Stimulated activated CD4-positive, alpha-beta T cell treated with anti-CD3 and anti-CD28 coated beads, Interleukin-15, amount 100 ng/mL, for 1 hour (primary cell): ENCODE results near the gene DPH2.

Experiments used
- DNase-seq, 2 donors: peaks; one replicate each; pipeline ENCODE4 v3.0.0-alpha.2; 2020; ENCODE audit warnings: low read depth in 1 of 2, low spot score in 1 of 2

Gene DPH2, protein sequence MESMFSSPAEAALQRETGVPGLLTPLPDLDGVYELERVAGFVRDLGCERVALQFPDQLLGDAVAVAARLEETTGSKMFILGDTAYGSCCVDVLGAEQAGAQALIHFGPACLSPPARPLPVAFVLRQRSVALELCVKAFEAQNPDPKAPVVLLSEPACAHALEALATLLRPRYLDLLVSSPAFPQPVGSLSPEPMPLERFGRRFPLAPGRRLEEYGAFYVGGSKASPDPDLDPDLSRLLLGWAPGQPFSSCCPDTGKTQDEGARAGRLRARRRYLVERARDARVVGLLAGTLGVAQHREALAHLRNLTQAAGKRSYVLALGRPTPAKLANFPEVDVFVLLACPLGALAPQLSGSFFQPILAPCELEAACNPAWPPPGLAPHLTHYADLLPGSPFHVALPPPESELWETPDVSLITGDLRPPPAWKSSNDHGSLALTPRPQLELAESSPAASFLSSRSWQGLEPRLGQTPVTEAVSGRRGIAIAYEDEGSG

GRCh38 chr1:43969746-43970466, at the start of gene DPH2:
Gene DPH2, plus strand, starts transcription at chr1:43970010. Its CDS starts 166 bp downstream, at chr1:43970176.
- DNase-seq = peak; percentile 85 to 89

- no peak for DNase-seq
These were observed 48.8 kb upstream of the DPH2 start for GRCh38 chr1:43921022-43921421.

GRCh38 chr1:43924516-43924915, 45.3 kb upstream of the DPH2 start:
- no peak for DNase-seq

GRCh38 chr1:43925846-43926245, 44.0 kb upstream of the DPH2 start:
- DNase-seq = no peak

- DNase-seq = no peak
These were observed 39.5 kb upstream of the DPH2 start for GRCh38 chr1:43930168-43930948.

DNA sequence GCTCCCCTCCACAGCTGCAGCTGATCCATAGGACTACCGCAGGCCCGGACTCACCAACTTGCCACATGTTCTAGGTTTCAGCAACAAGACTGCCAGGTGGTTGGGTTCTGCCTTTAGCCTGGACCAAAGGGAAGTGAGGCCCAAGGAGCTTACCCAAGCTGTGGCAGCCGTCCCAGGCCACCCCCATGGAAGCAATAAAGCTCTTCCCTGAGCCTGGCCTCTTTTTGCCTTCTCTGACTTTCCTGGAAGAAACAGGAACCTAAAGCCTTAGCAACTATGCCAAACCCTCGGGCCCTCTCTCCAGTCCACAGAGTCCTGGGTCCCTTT, 38.9 kb upstream of the DPH2 start:
- DNase-seq = no peak

DNA sequence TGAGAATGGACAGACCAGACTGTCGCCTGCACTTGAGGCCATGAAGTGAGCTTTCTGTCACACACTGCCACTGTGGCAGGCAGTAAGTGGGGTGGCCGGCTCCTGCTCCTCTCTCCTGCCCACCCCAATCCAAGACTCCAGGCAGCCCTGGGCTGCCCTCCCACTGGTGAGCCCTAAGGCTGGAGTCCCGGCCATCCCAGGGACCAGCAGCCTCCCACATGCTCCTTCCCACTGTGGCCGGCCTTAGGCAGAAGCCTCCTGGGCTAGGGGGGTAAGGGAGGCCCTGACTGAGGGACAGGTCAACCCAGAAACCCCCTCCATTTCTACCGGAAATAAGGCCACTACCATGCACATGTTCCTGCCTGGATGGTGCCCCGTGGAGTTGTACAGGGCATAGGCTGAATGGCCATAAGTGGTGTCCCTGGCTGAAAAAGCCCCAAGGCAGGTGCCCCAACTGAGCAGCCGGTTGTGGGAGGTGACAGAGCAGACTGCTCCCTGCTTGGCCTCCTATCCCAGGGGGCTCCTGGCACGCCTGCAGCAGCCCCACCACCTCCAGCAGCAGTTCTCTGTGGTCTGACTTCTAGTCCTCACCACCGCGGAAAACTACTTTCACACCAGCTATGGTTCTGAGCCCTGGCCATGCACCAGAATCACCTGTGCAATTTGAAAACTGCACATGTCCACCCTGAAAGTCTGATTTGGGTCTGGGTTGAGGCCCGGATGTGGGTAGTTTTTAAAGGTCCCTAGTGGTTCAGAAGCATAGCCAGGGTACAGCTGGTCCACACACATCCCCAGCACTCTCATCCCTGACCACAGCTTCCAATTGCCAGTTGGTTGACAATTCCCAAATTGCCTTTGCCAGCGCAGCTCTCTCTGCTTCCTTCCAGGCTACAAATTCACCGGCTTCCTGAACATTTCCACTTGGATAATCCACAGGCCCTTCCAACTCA, 37.8 kb upstream of the DPH2 start:
- DNase-seq = no peak

DNA sequence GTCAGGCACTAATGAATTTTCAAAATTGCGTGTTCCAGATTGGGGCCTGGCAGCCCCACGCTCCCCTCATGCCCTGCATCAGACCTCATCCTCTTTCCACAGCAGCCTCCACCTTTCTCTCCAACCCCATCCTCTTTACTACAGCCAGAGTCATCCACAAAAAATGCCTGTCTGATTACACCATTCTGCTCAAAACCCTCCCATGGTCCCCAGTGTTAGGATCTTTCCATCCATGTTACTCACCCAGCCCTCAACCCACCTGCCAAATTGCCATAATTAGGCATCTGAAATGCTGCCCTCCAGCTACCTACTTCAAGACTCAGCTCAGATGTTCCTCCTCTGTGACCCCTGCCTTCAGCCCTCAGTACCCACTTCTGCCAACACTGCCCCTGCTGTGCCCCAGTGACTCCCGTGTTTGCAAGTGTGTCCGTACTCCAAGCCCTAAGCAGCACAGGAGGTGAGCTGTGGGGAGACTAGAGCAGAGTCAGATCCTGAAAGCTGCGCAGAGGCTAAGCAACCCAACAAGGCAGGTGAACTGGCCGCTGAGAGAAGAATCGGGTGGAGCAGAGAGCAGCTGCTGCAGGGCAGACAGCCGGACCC, 36.9 kb upstream of the DPH2 start:
- no peak for DNase-seq

- DNase-seq = no peak
These were observed 36.3 kb upstream of the DPH2 start, which contains the start of gene ARTN for GRCh38 chr1:43933386-43934100. Gene ARTN, plus strand, starts transcription at chr1:43933801. Its CDS starts 1,856 bp downstream, at chr1:43935657.

DNA sequence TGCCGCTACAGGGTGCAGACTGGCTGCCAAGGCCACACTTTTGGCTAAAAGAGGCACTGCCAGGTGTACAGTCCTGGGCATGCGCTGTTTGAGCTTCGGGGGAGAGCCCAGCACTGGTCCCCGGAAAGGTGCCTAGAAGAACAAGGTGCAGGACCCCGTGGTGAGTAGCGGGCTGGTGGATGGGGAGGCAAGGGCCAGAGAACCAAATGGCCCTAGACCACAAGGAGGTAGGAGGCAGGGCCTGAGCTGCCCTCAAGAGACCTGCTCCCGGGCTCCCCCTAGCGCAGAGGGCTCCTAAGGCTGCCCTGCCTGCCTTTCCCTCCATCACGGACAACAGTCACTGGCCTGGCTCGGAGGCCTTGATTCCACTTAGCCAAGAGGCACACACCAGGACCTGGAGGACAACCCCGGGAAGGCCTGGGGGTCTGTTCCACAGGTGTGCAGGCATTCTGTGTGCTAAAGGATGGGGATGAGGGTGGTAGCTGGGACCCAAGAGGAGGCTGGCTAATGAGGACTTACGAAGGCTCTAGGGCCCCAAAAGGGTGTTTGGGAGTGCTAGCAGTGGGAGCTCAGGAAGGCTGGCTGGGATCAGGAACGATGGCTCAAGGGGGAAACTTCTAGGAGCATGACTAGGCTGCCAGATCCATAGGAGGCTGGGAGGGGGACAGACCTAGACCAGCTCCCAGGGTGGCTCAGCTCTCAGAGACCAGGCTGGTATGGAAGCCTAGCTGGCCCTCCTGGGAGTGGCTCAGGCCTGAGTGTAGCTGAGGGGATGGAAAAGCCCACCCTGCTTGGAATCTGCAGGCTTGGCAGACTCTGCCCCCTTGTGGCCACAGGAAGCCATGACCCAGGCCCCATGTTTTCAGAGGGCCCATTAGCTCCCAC, 35.5 kb upstream of the DPH2 start:
- peak in 1 of 2 donors; percentile 40 for DNase-seq

GRCh38 chr1:43934986-43935324, 34.9 kb upstream of the DPH2 start:
- DNase-seq = no peak

GRCh38 chr1:43935711-43936427, 33.9 kb upstream of the DPH2 start:
- no peak for DNase-seq

DNA sequence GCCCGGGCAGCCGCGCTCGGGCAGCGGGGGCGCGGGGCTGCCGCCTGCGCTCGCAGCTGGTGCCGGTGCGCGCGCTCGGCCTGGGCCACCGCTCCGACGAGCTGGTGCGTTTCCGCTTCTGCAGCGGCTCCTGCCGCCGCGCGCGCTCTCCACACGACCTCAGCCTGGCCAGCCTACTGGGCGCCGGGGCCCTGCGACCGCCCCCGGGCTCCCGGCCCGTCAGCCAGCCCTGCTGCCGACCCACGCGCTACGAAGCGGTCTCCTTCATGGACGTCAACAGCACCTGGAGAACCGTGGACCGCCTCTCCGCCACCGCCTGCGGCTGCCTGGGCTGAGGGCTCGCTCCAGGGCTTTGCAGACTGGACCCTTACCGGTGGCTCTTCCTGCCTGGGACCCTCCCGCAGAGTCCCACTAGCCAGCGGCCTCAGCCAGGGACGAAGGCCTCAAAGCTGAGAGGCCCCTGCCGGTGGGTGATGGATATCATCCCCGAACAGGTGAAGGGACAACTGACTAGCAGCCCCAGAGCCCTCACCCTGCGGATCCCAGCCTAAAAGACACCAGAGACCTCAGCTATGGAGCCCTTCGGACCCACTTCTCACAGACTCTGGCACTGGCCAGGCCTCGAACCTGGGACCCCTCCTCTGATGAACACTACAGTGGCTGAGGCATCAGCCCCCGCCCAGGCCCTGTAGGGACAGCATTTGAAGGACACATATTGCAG, 33.2 kb upstream of the DPH2 start:
- no peak for DNase-seq

DNA sequence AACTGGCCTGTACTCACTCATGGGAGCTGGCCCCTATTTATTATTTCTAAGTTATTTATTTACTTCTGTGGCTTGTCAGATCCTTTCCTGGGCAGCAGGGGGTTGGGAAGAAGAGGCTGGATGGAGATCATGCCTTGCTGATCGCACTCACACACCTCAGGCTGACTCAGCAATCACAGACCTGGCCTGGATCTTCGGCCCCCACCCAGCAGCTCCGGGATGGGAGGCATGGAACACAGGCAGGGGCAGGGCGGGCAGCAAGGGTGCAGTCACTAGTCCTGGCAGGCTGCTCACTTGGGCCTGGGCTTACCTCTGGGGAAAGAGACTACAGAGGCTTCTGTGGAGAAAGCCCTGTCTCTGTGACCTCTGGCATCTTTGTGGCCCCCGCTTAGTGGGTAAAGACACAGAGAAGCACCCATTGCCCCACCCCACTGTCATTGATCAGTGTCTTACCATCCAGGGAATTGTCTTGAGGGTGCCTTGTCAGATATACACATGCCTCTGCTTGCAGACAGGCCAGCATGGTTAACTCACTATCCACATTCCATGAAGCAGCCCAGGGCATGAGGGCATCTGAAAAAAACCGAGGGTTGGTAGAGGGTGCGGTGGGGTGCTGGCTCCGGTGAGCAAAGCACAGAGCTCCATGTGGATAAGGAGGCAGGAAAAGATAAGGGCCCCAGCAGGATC, 32.5 kb upstream of the DPH2 start:
- DNase-seq = no peak

DNA sequence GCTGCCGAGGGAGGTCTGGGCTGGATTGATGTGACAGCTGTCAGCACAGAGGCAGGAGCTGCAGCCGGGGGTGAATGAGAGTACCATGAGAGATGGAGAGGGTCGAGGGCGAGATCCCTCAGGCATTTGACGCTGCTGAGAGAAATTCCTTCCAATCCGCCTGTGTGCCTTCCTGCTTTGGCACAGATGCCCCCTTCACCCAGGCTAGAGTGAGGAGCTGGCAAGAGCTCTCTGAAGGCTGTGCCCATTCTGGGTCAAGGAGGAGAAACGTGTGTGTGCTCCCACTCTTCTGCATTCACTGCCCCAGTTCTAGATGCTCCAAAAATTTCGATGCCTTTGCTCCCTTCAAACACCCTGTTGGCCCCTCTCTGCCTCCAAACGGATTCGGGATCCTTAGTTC, 31.4 kb upstream of the DPH2 start:
- no peak for DNase-seq

GRCh38 chr1:43938892-43939587, 30.8 kb upstream of the DPH2 start:
- DNase-seq = no peak
